ENCODE results near the gene PPP3CB.

- TF ChIP-seq CTBP1 (IDR thresholded peaks at IDR 0.05; ENCODE audit: borderline replicate concordance): no peak
- no peak for TF ChIP-seq FOXA1 (IDR thresholded peaks at IDR 0.05)
- TF ChIP-seq PKNOX1 (IDR thresholded peaks at IDR 0.05): no peak
- no peak for TF ChIP-seq HDGF (IDR thresholded peaks at IDR 0.05; ENCODE audit: borderline replicate concordance)
- no peak for TF ChIP-seq SUZ12 (IDR thresholded peaks at IDR 0.05)
- no peak for TF ChIP-seq ARNT (IDR thresholded peaks at IDR 0.05)
- no peak for TF ChIP-seq FOXK2 (IDR thresholded peaks at IDR 0.05)
Measured at GRCh38 chr10:73424478-73424877, 71.3 kb downstream of the PPP3CB start.

All from HEK293T (cell line).